Frontal cortex (tissue), 4 donors: ENCODE measurements around the gene KLHL29. TPM values are rescaled to one million over a fixed set of nuclear protein-coding genes. Genes with fewer than 3 reads are reported as not detected.
"Not testable (repeated sequence)": the region's sequence is repeated elsewhere in the genome, so short reads cannot be mapped to it uniquely, and the experiment has no call there.

Experiments
- DNase-seq, 2 donors: peaks; one replicate each; pipeline ENCODE4 v3.0.0; 2012; ENCODE audit warnings: low spot score in 2 of 2
- FAIRE-seq: peaks from 2 replicates; lab custom pipeline; 2012; peaks lifted over from hg19 to GRCh38; lab: Jason Lieb, UNC
- total RNA-seq: library from RNA; depleted of rRNA; stranded (reverse); fragments of >200 nt; gene quantifications from one replicate; pipeline ENCODE4 v1.2.3, GENCODE V29; 2014
- donor health status: control.
- donor health status: control.
- donor health status: control.

The KLHL29 gene
- total RNA-seq, 1 donor from 2014 or later: 14.3 TPM

DNA sequence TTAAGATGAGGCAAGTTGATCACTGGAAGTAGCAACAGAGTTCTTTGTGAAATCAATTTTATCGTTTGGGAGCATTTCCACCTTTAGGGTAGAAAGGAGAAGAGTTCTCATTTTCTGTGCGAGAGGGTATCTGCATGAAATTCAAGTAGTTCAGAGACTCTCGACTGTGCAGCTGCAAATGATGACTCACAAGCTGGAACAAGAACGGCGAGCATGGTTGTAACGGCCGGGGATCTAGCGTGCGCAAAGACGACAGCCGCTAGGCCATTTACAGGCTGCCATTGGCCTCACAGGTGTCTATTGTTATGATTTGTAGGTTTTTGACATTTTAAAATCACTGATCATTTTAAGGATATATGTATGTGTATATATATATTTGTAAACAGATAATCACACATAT lies 5.2 kb downstream of the KLHL29 start:
- DNase-seq: no peak
- no peak for FAIRE-seq

DNA sequence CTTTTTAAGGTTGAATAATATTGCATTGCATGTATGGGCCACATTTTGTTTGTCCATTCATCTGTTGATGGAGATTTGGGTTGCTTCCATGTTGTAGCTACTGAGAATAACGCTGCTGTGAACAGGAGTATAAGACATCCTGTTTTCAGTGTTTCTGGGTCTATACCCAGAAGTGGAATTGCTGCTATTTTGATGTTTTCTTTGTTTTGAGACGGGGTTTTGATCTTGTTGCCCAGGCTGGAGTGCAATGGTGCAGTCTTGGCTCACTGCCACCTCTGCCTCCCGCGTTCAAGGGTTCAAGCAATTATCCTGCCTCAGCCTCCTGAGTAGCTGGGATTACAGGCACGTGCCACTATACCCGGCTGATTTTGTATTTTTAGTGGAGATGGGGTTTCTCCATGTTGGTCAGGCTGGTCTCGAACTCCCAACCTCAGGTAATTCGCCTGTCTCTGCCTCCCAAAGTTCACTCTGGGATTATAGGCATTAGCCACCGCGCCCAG lies 6.3 kb downstream of the KLHL29 start:
- FAIRE-seq, DNase-seq: not testable (repeated sequence)

DNA sequence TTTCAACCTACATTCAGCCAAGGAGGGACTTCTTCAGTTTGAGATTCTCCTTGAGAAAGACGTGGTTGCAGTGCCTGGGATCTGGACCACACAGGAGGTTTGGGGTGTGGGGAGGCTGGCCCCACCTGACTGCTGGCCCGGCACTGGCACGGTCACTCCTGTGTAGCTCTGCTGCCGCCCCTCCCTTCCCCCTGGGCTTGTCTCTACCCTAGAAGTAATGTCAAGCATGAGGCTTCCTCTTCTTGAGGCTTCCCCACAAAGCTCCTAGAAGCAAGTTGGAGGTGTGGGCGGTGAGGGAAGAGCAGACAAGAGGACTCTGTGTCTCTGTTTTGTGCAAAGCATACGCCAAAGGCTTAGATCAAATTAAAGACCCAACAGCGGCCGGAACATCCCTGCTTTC lies 8.7 kb downstream of the KLHL29 start:
- DNase-seq: no peak
- FAIRE-seq: no peak

DNA sequence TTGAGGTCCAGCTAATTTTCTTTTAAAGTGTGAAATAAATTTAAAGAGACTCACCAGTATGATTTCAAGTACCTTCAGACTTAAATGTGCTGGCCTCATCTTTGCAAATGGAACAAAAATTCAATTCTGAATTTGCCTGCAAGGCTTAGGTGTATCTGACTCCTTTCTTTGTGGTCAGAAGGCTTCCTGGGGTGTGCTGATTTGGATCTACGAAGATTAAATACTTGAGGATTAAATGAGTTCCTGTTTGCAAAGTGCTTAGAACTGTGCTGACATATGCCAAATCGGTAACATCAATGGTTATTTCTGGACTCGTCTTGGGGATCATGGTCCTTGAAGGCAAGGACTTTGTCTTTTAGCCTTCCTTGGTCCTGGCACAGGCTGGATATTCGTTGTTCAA lies 9.7 kb downstream of the KLHL29 start:
- FAIRE-seq: no peak
- DNase-seq: no peak

DNA sequence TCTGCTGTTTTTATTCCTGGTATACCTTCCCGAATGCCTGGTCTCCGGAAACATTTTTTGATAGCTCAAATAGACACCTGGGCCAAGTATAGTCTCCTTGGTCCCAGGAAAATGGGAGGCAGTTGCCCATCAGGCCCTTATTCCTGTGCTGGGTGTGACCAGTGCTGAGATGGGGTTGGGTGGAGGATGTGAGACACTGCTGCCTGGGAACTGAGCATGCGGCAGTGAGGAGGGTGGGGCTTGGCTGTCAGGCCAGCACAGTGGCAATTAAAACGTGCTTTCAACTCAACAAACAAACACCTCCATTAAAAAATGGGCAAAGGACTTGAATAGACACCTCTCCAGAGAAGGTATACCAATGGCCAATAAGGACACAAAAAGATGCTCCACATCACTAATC lies 12.5 kb downstream of the KLHL29 start:
- no peak for DNase-seq
- FAIRE-seq: no peak

DNA sequence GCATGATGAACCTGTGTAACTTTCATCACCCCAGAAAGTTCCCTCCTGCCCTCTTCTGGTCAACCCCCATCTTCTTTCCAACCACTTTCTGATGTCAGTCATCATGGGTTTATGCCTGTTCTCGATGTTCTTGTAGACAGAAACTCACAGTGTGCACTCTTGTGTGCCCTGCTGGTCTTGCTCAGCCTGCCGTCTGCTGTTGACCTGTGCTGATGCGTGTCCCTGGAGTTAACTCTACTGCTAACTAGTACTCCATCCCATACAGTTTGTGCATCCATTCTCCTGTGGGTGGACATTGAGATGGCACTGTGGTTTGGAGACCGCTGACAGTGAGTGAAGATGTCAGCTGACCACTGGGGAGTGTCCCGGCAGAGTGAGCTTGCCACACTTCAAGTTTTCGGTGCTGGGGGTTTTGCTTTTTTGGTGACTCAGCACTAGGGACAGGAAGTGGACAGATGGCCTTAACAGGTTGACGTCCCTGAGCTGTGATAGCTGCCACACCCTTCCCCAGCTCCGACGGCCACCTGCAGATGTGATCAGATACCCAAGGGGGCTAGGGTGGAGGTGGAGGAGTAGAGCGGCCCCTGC lies 14.8 kb downstream of the KLHL29 start:
- DNase-seq: no peak
- no peak for FAIRE-seq

DNA sequence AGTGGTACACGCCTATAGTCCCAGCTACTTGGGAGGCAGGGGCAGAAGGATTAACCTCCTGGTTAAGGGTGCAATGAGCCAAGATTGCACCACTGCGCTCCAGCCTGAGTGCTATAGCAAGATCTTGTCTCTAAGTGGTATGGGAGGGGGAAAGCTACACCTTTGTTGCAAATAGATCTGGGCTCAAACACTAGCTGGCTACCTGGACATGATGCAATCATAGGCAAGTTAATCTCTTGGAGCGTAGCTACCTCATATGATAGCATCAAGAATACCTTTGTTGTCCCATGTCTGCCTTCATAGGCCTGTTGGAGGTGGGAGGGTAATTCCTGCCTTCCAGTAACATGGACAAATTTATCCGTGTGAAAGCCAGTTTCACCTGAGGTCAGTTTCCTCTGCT lies 15.7 kb downstream of the KLHL29 start:
- no peak for DNase-seq
- FAIRE-seq: no peak

DNA sequence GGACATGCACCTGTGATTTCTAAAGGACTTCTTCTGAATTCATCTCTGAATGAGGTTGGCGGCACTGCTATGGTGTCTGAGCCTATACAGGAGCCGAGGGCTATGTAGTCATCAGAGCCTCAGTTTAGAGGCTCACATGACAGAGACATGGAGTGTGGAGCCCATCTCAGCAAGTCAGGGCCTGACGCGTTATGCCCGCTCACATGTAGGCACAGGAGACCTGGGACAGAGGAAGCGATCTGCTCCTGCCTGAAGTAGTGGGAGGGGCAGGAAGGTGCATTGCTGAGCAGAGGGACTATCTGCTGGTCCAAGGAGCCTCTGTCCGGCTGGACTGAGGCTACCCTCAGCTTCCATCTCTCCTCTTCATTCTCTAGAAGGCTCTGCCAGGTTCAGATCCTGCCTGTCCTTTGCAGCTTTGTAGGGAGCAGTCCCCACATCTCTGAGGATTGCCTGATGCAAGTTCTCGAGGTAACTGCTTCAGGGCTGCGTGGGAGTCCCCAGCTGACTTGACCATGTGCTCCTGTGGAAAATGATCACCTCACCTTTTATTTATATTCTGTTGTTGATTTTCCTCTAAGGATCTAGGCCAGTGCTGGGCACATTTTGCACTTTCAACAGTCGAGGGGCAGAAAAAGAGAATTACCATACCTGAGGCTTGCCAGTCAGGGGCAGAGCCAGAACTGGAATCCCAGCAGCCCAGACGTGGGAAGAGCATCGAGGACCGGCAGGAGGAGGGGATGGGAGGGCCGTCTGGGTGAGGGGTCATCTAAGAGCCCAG lies 16.6 kb downstream of the KLHL29 start:
- FAIRE-seq: no peak
- no peak for DNase-seq

DNA sequence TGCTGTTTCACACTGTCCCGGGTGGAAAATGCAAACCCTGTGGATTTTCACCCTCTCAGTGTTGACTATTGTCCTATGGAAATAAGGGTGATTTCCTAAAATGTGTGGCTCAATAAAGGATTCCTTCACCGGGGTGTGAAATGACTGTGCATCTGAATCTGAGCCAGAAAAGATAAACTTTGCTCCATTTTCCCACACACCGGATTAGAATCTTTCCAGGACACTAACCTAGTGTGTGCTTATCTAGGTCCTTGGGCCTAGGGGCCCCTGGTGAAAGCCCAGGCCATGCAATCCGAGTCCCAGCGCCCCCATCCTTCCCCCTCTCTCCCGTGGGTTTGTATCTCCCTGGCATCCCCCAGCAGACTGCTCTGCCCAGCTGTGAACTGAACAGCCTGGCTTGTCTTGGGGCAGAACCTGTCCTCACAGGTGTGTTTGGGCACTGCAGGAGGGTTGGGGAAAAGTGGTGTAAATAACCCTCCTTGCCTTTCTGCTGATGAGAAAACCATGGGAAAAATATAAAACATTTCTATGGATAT lies 17.3 kb downstream of the KLHL29 start:
- DNase-seq: no peak

DNA sequence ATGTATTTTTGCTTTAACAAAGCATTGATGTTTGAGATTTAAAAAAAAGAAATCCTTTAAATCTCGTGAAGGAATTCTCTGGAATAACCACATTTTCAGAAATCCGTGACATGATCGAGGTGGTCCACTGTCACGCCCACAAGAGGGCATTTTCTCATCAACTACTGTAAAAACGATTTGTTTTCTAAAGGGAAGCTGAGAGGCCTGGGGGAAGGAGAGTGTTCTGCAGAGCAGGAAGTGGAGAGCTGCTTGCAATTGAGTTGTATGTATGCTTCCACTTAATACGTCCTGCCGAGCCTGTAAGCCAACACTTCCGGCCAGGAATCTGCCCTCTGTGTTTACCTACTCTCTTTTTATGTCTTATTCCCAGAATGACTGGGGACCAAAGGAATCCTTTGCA lies 19.4 kb downstream of the KLHL29 start:
- FAIRE-seq (no peak), DNase-seq (no peak)

More for the DNA sequence above, 17.3 kb downstream of the KLHL29 start:
- FAIRE-seq: no peak

DNA sequence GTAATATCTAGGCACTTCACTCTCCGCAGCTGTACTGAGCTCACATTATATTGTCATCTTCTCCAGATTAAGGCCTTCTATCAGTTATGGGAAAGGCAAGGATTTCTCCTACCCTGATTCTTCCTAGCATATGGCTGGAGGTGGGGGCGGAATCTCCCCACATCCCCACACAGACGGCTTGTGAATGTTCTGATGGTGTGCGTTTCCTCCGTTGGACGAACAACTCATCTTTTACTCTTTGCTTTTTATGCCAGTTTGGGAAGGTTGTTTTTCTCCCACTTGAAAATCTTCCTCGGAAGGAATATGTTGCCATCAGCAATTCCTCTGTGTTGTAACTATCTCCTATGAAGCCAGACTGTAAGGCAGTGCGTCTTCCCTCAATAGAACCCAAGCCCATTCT lies 24.3 kb downstream of the KLHL29 start:
- DNase-seq (no peak), FAIRE-seq (no peak)

DNA sequence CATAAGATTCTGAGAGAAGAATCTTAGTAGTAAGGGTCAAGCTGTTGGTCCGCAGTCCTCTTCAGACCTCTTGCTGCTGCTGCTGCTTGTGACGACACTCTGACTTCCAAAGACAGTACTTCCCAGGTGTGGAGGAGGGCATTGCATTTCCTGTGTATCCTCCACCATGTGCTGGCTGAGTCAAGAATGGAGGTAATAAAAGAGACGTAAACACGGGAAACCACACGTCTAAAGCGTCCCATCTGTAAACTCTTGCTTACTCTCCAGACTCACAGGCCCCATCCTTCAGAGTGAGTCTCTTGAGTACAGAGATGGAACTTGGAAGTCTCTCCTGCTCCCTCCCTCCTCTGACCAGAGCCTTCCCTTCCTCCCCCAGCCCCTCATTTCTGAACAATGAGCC lies 25.6 kb downstream of the KLHL29 start:
- no peak for FAIRE-seq

DNA sequence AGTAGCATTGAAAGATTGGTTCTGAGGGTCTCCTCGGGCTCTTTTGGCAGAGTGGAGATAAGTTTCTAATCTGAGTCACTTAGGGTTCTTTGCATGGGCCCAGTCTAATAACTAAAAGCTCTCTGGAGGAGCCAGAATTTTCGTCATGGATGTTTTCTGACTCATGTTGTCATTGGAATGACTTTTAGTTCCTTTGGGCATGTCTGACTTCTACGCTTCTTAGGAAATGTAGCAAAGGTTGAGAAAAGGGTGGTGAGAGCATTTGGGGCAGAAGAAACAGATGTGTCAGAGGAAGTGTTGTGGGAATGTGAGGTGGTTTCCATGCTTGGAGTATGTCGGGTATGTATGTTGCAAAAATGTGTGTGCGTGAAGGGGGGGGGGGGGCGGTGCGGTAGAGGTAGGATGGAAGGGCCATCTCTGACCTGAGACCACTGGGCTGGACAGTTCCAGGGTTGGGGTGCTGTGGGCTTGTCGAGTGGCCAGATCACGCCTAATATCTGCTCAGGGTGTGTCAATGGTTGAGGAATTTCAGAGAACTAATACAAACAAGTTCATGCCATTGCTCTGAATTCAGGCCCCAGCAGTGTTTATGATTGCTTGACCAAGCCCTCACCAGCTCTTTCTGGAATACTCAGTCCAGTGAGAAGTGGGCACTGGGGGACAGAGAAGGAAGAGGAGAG lies 26.9 kb downstream of the KLHL29 start:
- no peak for FAIRE-seq
- DNase-seq: no peak

More for the DNA sequence above, 25.6 kb downstream of the KLHL29 start:
- no peak for DNase-seq

DNA sequence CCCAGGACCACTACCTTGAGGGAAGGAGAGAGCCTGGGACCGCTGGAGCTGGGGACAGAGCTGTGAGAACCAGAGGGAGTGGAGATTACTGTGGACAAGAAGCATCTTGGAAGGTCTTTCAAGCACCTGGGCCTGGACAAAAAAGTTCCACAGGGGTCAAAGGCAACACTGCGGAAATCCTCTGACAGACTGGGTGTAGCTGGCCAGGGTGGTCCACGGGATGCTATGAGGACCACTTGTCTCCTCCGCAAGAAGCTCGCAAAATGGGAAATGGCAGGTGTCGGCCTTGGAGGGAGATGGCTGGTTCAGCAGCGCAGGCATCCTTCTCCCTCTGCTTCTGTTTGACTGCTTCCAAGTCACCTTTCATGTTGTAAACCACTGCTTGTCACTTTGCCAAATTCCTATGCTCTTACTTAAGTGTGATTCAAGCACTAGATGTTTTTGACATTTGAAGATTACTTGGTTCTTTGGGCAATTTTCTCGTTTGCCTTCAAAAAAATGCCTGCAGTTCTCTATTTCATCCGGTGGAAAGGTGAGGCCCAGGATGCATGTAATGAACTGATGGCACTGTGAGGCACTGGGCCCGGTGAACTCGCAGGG lies 27.7 kb downstream of the KLHL29 start:
- DNase-seq (no peak), FAIRE-seq (no peak)

DNA sequence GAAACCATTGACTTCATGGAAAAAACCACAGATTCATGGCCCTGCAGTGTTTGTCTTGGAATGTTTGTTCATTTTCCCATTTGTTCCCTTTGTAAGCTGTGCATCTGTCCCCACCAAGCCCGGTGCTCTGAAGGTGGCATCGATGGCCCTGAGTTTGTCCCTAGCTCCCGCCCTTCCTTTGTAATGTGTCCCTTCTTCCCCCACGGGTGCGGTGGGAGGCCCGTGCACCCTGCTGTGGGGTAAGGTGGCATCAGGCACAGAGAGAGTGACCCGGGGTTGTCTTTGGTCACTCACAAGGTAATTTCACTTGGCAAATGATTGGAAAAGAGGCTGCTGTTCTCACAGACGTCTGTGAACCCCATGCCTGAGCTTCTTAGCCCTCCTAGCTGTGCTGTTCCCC lies 28.7 kb downstream of the KLHL29 start:
- DNase-seq (no peak), FAIRE-seq (no peak)

DNA sequence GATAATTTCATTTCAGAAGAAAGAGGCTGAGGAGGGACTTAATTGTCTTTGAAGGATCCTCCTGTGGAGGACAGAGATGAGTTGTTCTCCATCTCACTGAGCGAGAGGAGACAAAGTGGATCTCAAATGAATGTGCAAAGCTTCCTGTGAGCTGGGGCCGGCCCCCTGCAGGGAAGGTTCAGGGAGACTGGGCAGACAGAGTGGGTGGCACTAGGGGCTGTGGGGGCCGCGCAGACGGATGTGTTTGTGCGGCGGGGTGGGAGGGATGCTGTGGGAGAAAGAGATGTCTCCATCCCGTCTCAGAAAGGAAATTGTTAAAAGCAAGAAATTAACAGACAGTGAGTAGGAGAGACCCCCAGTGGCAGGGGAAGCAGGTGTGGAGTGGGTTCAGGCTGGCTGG lies 29.1 kb downstream of the KLHL29 start:
- no peak for DNase-seq
- FAIRE-seq: no peak

DNA sequence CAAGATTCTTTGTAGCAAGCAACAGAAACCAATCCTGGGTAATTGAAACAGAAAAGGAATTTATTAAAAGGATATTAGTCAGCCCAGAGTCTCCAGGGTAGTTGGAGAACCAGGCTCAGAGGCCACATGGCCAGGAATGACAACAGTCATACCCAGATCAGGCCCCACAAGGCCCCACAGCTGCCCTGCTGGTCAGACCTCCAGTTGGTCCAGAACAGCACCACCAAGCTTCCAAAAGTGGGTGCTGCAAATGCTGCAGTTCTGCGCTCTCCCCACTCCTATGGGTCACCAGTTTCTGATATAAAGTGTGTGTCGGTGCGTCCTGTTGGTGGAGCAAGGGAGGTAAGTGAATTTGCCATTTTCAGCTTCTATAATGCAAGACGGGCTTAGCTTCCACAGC lies 29.9 kb downstream of the KLHL29 start:
- DNase-seq: no peak
- FAIRE-seq: no peak

DNA sequence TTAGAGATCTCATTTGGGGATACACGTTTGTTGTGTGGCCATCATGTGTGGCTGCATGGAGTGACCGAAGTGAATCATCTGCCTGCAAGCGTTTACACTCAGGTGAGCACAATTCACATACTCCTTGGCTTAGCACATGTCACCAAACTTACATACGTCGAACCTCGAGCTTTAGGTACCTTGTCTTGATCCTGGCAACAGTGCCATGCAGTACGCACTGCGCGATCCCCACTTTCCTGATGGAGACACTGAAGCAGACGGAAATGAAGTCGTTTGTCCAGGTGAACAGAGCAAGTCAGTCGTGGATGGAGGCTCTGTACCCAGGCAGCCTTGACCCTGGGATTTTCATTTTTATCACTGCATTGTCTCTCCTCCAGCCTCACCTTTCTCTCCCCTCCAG lies 32.3 kb downstream of the KLHL29 start:
- no peak for FAIRE-seq

DNA sequence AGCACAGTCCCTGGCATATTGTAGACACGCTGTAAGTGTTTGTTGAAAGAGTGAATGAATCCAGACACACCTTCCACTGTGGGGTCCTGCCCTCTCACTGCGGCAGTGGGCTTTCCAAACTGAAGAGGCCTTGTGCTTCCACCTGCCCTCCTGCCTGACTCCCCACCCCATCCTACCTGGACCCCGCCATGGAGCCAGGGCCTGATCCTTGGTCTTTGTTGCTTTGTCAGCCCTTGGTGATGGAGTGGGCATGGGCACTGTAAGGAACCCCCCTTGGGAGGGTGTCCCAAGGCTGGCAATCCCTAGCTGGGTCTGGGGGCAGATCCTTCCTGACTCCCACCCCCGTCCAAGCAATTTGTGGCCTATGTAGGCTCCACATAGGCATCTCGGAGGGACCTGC lies 33.1 kb downstream of the KLHL29 start:
- FAIRE-seq: no peak
- DNase-seq: no peak

More for the DNA sequence above, 32.3 kb downstream of the KLHL29 start:
- no peak for DNase-seq

DNA sequence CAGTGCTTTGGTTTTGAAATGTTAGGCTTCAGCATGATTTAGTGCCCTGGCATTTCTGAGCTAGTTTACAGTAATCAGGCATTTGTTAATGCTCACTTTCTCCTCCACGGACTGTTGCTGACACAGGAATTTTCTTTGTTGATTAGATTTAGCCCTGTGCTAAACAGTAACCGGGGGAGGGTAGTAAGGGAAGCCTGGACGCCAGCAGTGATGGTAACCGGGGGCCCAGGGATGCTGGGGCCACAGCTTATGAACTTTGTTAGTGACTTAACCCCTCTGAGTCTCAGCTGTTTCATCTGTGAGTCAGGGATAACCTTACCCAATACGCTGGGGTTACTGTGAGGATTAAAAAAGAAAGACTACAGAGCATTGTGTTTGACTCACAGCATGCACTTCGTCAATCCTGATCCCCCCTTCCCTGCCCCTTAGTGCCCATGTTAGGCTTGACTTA lies 33.5 kb downstream of the KLHL29 start:
- FAIRE-seq: no peak
- no peak for DNase-seq
